ENCODE measurements around the gene GRAMD4.

Gene GRAMD4

GRCh38 chr22:46675938-46676337 lies 55.8 kb downstream of the GRAMD4 start:
- no peak for DNase-seq

GRCh38 chr22:46676479-46676878 lies 56.3 kb downstream of the GRAMD4 start:
- no peak for DNase-seq

- no peak for DNase-seq
Measured at GRCh38 chr22:46676881-46677280, 56.7 kb downstream of the GRAMD4 start.

- DNase-seq, result no peak
Measured at GRCh38 chr22:46677323-46678002, 57.3 kb downstream of the GRAMD4 start.

- DNase-seq, result no peak
Measured at GRCh38 chr22:46678003-46678657, 57.9 kb downstream of the GRAMD4 start.

GRCh38 chr22:46678785-46679700 lies 58.9 kb downstream of the GRAMD4 start:
- DNase-seq, result no peak

- DNase-seq, result no peak
Measured at GRCh38 chr22:46679706-46680269, 59.6 kb downstream of the GRAMD4 start.

- DNase-seq, result peak; percentile 15
Measured at GRCh38 chr22:46681010-46681409, 60.8 kb downstream of the GRAMD4 start.

GRCh38 chr22:46682011-46682731 lies 62.0 kb downstream of the GRAMD4 start:
- no peak for DNase-seq

GRCh38 chr22:46684706-46685105 lies 64.5 kb downstream of the GRAMD4 start:
- DNase-seq, result no peak

GRCh38 chr22:46686221-46687047 lies 66.2 kb downstream of the GRAMD4 start:
- no peak for DNase-seq

GRCh38 chr22:46687048-46687444 lies 66.9 kb downstream of the GRAMD4 start:
- no peak for DNase-seq

GRCh38 chr22:46687460-46687859 lies 67.3 kb downstream of the GRAMD4 start:
- no peak for DNase-seq

GRCh38 chr22:46688949-46689348 lies 68.8 kb downstream of the GRAMD4 start:
- no peak for DNase-seq

GRCh38 chr22:46690146-46690545 lies 70.0 kb downstream of the GRAMD4 start:
- DNase-seq, result no peak

- DNase-seq, result no peak
Measured at GRCh38 chr22:46691571-46691970, 71.4 kb downstream of the GRAMD4 start.

GRCh38 chr22:46693634-46694415 lies 73.6 kb downstream of the GRAMD4 start:
- no peak for DNase-seq

- no peak for DNase-seq
Measured at GRCh38 chr22:46694416-46695170, 74.4 kb downstream of the GRAMD4 start.

- DNase-seq, result no peak
Measured at GRCh38 chr22:46695346-46696228, 75.4 kb downstream of the GRAMD4 start.
